Transverse colon (tissue), 4 donors: Measurements from ENCODE around the gene FAM200B. TPM values are rescaled to one million over a fixed set of nuclear protein-coding genes. Genes with fewer than 3 reads are reported as not detected.

Experiments
- DNase-seq: peaks from one replicate; pipeline ENCODE4 v3.0.0-alpha.2; 2019
- H3K27ac ChIP-seq, 4 donors: fragments of 200-600 bp; sonication (generic); 2 replicates each; pipeline ENCODE4 v1.5.1; 2016 to 2018; ENCODE audit warnings: inconsistent platforms in 4 of 4
- H3K27me3 ChIP-seq: fragments of 200-600 bp; sonication (generic); 2 replicates; pipeline ENCODE4 v1.5.1; 2017; ENCODE audit warnings: inconsistent platforms
- H3K36me3 ChIP-seq, 4 donors: fragments of 200-600 bp; sonication (generic); 2 replicates each; pipeline ENCODE4 v1.5.1; 2017 to 2019; ENCODE audit warnings: inconsistent platforms in 4 of 4
- H3K4me1 ChIP-seq, 4 donors: fragments of 200-600 bp; sonication (generic); 2 replicates each; pipeline ENCODE4 v1.5.1; 2017 to 2020; ENCODE audit warnings: inconsistent platforms in 4 of 4
- H3K4me3 ChIP-seq, 4 donors: fragments of 200-600 bp; sonication (generic); 1 replicate in 1 of 4; 2 replicates in 3 of 4; pipeline versions ENCODE4 v1.5.1 to v1.6.1; 2017 to 2019; ENCODE audit warnings: inconsistent platforms in 4 of 4
- H3K9me3 ChIP-seq, 2 donors: fragments of 200-600 bp; sonication (generic); 2 replicates each; pipeline ENCODE4 v1.5.1; 2017 to 2019; ENCODE audit warnings: inconsistent platforms in 2 of 2
- CTCF ChIP-seq, 5 experiments: fragments of 200-600 bp in 3 of 5; fragments of 450-650 bp in 2 of 5; sonication (generic) in 3 of 5; IDR thresholded peaks; 1 replicate in 2 of 5; 2 replicates in 3 of 5; pipeline ENCODE4 v1.5.1; 2016 to 2017; ENCODE audit warnings: antibody characterized with exemption in 5 of 5, inconsistent platforms in 3 of 5, mild to moderate bottlenecking in 2 of 5, moderate library complexity in 1 of 5
- EP300 ChIP-seq: sonication (generic); formaldehyde crosslinking; IDR thresholded peaks from one replicate; pipeline ENCODE4 v1.6.1; 2017; ENCODE audit warnings: antibody characterized with exemption, low read depth
- POLR2A ChIP-seq: fragments of 450-650 bp; IDR thresholded peaks from one replicate; pipeline ENCODE4 v1.6.1; 2016; ENCODE audit warnings: antibody characterized with exemption, mild to moderate bottlenecking, moderate library complexity
- POLR2AphosphoS5 ChIP-seq, 3 donors: sonication (generic); formaldehyde crosslinking; IDR thresholded peaks; one replicate each; pipeline ENCODE4 v1.6.1; 2016; ENCODE audit warnings: antibody characterized with exemption in 3 of 3
- WGBS, 2 donors: methylation state at CpG; one replicate each; pipeline ENCODE4 v1.1.5; 2018; ENCODE audit warnings: low coverage in 1 of 2; 5-methylcytosine and 5-hydroxymethylcytosine counted together
- in situ Hi-C, 4 donors: fragments of 200-750 bp; cut with MboI; loops; one replicate each; pipeline versions ENCODE4 v1.15.0 to v1.15.1; 2017; ENCODE audit warnings: low sequenced_read_pairs in 3 of 4, low pct_ligation_motif_present in 1 of 4, low pct_unique_long_range_greater_than_20kb in 1 of 4
- intact Hi-C: fragments of 100-400 bp; cut with DNase I; formaldehyde crosslinking; loops from one replicate; pipeline ENCODE4 v1.15.1; 2023; ENCODE audit warnings: low total_unique reads
- total RNA-seq, 4 donors: library from RNA; depleted of rRNA; stranded (reverse); fragments of >200 nt; gene quantifications; one replicate each; pipeline ENCODE4 v1.1.0, GENCODE V29; 2016

Gene FAM200B
- total RNA-seq, 4 donors from 2014 or later, result 6.4 to 46.6 (median 28.0) TPM

GRCh38 chr4:15691346-15692135, 9.9 kb downstream of the FAM200B start:
- Histone ChIP-seq H3K4me1 (peaks cover 0 to 9% (median 4%) of the 10 kb centered on the region in 4 donors), H3K4me3 (no peak overlapping the region), H3K27ac (peak overlapping the region in 2 of 4 donors; percentile 14 to 39), H3K36me3 (peaks cover 0 to 9% (median 4%) of the 10 kb centered on the region in 4 donors), H3K27me3 (no peaks in the 10 kb centered on the region), H3K9me3 (no peaks in the 10 kb centered on the region)
- no peak for DNase-seq
- TF ChIP-seq POLR2A (no peak), POLR2AphosphoS5 (IDR thresholded peaks at IDR 0.05) (no peak), CTCF (IDR thresholded peaks at IDR 0.05) (no peak), EP300 (no peak)
- intact Hi-C loops, result no loop called here
- in situ Hi-C loops, result no loop called here
- WGBS, 2 donors, result 58 to 62% methylated on average over 2 to 3 of the region's 3 CpGs

- Histone ChIP-seq H3K4me3 (no peak overlapping the region), H3K27ac (no peak overlapping the region), H3K9me3 (no peaks in the 10 kb centered on the region), H3K27me3 (no peaks in the 10 kb centered on the region), H3K36me3 (peaks cover 0 to 6% (median 0%) of the 10 kb centered on the region in 4 donors), H3K4me1 (peaks cover 0 to 9% (median 4%) of the 10 kb centered on the region in 4 donors)
- WGBS, 2 donors, result 79 to 84% methylated on average over 2 of the region's 2 CpGs
- intact Hi-C loops (no loop called here), in situ Hi-C loops (no loop called here)
- TF ChIP-seq POLR2A, result no peak
- no peak for TF ChIP-seq EP300
- no peak for TF ChIP-seq CTCF (IDR thresholded peaks at IDR 0.05)
- no peak for TF ChIP-seq POLR2AphosphoS5 (IDR thresholded peaks at IDR 0.05)
- DNase-seq, result no peak
Observed at GRCh38 chr4:15692602-15693001, 11.0 kb downstream of the FAM200B start.

GRCh38 chr4:15694431-15694830, 12.8 kb downstream of the FAM200B start:
- no peak for DNase-seq
- in situ Hi-C loops, result no loop called here
- intact Hi-C loops, result no loop called here
- WGBS, 2 donors, result 90 to 93% methylated on average over 4 of the region's 4 CpGs
- Histone ChIP-seq H3K4me3 (no peak overlapping the region), H3K36me3 (no peaks in the 10 kb centered on the region), H3K4me1 (peaks cover 0 to 9% (median 4%) of the 10 kb centered on the region in 4 donors), H3K9me3 (no peaks in the 10 kb centered on the region), H3K27ac (no peak overlapping the region), H3K27me3 (no peaks in the 10 kb centered on the region)
- TF ChIP-seq POLR2AphosphoS5 (IDR thresholded peaks at IDR 0.05) (no peak), POLR2A (no peak), EP300 (no peak), CTCF (IDR thresholded peaks at IDR 0.05) (no peak)

- H3K4me3 ChIP-seq, result no peak overlapping the region
- 91% methylated on average over 10 of the region's 10 CpGs; no CpG with 5 or more reads in 1 of the 2 donors for WGBS, 2 donors
- intact Hi-C loops, result no loop called here
- DNase-seq, result no peak
- H3K36me3 ChIP-seq, result no peaks in the 10 kb centered on the region
- H3K27me3 ChIP-seq, result no peaks in the 10 kb centered on the region
- TF ChIP-seq EP300 (no peak), POLR2AphosphoS5 (IDR thresholded peaks at IDR 0.05) (no peak), POLR2A (no peak), CTCF (IDR thresholded peaks at IDR 0.05) (no peak)
- H3K4me1 ChIP-seq, result peaks cover 0 to 9% (median 4%) of the 10 kb centered on the region in 4 donors
- in situ Hi-C loops, result no loop called here
- no peak overlapping the region for H3K27ac ChIP-seq
- no peaks in the 10 kb centered on the region for H3K9me3 ChIP-seq
Observed at GRCh38 chr4:15695240-15695699, 13.6 kb downstream of the FAM200B start.
